HG03378 (cell line): Measurements from ENCODE around the gene ARHGAP9.
"Not testable (repeated sequence)": the region's sequence is repeated elsewhere in the genome, so short reads cannot be mapped to it uniquely, and the experiment has no call there.

Source experiments
- ATAC-seq: cut with Tn5 transposase; IDR thresholded peaks from one replicate; pipeline ENCODE4 v1.9.1; 2021; ENCODE audit warnings: mild to moderate bottlenecking, moderate library complexity; ENCODE audit not compliant: unreplicated experiment

ARHGAP9 gene

DNA sequence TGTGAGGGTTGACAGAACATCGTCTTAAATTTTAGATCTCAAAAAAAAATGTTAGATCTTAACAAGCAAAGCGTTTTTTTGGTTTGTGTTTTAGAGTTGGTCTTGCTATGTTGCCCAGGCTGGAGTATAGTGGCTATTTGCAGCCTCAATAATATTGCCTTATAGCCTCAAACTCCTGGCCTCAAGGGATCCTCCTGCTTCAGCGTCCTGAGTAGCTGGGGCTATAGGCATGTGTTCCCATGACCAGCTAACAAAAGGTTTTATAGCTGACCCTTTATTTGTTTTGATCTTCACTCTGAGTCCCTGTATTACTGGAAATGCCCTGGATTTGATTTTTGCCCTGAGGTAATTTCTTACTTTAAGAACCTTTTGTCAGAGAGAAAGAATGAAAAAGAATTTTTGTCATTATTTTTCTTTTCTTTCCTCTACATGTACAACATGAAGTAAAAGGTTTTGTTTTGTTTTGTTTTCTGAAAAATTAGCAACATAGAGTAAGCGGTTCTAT is 39.9 kb downstream of the ARHGAP9 start:
- no peak for ATAC-seq

DNA sequence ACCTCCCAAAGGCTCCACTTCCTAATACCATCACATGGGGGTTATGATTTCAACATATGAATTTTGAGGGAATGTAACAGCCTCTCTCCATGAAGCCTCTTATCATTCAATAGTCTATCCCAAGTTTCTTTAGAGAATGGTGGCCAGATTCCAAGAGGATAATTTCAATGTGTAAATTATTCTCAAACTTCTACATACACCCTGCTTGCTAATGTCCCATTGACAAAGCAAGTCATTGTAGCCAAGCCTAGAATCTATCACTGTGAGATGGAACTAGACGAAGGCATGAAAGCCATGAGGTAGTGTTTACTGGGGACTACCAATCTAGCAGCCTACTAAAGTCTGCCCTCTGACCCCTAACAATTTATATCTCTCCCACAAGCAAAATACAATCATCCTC is 41.3 kb downstream of the ARHGAP9 start:
- ATAC-seq = no peak

DNA sequence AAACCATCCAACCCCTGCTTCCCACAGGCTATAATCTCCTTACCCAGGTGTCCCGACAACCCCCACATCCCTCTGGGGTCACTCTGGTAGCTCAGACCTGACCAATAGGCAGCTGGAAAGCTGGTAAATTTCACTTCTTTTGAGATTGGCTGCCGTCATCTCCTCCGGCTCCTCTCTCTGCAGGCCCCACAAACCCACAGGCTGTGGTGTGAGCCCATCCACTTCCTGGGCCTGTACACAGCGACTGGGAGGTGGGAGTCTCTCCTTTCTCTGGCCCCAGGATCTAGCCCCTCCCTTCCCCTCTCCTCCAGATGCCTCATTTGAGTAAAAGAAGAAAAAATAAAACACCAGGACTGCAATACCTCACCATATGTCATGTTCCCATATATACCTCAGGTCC is 44.4 kb downstream of the ARHGAP9 start:
- ATAC-seq = no peak

- no peak for ATAC-seq
Measured at GRCh38 chr12:57434517-57435223, 45.0 kb downstream of the ARHGAP9 start, which contains the start of gene INHBC. Gene INHBC, plus strand, starts transcription at chr12:57434784. Its CDS starts 103 bp downstream, at chr12:57434887.

- ATAC-seq = no peak
Measured at GRCh38 chr12:57433370-57433769, 46.3 kb downstream of the ARHGAP9 start.

GRCh38 chr12:57431654-57432188 is 47.9 kb downstream of the ARHGAP9 start:
- no peak for ATAC-seq

DNA sequence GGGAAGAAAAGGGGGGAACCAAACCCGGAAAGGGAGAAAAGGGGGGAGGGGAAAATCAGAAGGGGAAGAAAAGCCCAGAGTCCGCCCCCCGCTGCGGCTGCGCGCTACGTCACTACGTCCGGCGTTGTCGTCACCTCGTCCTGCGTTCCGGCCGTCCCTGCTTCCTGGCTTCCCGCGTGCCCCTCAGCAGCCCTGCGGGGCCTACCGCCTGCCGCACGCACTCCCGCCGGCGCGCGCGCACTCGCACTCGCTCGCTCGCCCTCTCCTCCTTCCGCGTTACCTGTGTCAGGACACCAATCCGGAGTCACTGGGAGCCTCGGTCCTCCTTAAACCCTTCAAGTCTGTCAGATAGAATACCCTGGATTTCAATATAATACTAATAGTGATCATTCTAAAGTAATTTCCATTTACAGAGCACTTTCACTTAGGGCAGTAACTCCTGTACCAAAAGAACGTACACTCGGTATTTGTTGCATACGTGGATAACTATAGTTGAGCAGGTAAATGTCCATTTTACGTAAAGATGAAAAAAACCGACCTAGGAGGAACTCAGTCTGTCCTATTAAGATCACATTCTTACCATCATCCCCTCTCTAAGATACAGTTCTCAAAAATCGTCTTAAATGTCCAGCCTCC is 48.6 kb downstream of the ARHGAP9 start, which contains the start of gene R3HDM2:
Gene R3HDM2 (minus strand): TSS at position 113 of the 636 bp plus-strand sequence. CDS start 120,615 bp downstream, outside the sequence.
- ATAC-seq = peak; percentile 81

- no peak for ATAC-seq
Measured at GRCh38 chr12:57430112-57430930, 49.3 kb downstream of the ARHGAP9 start.

GRCh38 chr12:57429473-57430111 is 50.1 kb downstream of the ARHGAP9 start:
- ATAC-seq = no peak

- no peak for ATAC-seq
Measured at GRCh38 chr12:57428965-57429364, 50.7 kb downstream of the ARHGAP9 start.

- not testable (repeated sequence) for ATAC-seq
Measured at GRCh38 chr12:57426948-57427347, 52.7 kb downstream of the ARHGAP9 start.
